Activated CD8-positive, alpha-beta T cell treated with anti-CD3 and anti-CD28 coated beads for 36 hours (primary cell): ENCODE data around the gene TUBG1. TPM values are rescaled to one million over a fixed set of nuclear protein-coding genes. Genes with fewer than 3 reads are reported as not detected.

Source experiments
- ATAC-seq: fragments of 200-7000 bp; cut with Tn5 transposase; one replicate; pipeline ENCODE4 v1.10.0; 2021; ENCODE audit warnings: mild to moderate bottlenecking, moderate library complexity
- CTCF ChIA-PET: fragments of 350-600 bp; sonication (Branson Sonifier 250); formaldehyde crosslinking; loops from one replicate; lab custom pipeline; 2021; ENCODE audit warnings: antibody characterized with exemption; lab: Charles Lee
- POLR2A ChIA-PET: fragments of 350-600 bp; sonication (Branson Sonifier 250); formaldehyde crosslinking; loops from one replicate; lab custom pipeline; 2021; ENCODE audit warnings: antibody characterized with exemption; lab: Charles Lee
- DNase-seq: peaks from one replicate; pipeline ENCODE4 v3.0.0-alpha.2; 2020
- H3K27ac Mint-ChIP-seq: one replicate; pipeline ENCODE4 v1.8.0; 2021; ENCODE audit warnings: mild to moderate bottlenecking, mixed read lengths
- H3K27me3 Mint-ChIP-seq: one replicate; pipeline ENCODE4 v1.8.0; 2021; ENCODE audit warnings: mixed read lengths
- H3K36me3 Mint-ChIP-seq: one replicate; pipeline ENCODE4 v1.8.0; 2021; ENCODE audit warnings: low read depth, mixed read lengths
- H3K4me1 Mint-ChIP-seq: one replicate; pipeline ENCODE4 v1.8.0; 2021; ENCODE audit warnings: low read depth, mixed read lengths
- H3K4me3 Mint-ChIP-seq: one replicate; pipeline ENCODE4 v1.8.0; 2021; ENCODE audit warnings: mild to moderate bottlenecking, moderate library complexity, mixed read lengths
- H3K9me3 Mint-ChIP-seq: one replicate; pipeline ENCODE4 v1.8.0; 2021; ENCODE audit warnings: mixed read lengths
- CTCF ChIP-seq: fragments of 200-600 bp; IDR thresholded peaks from one replicate; pipeline ENCODE4 v1.8.0; 2022; ENCODE audit warnings: antibody characterized with exemption, mild to moderate bottlenecking
- intact Hi-C: fragments of 100-400 bp; cut with micrococcal nuclease; formaldehyde crosslinking; loops from one replicate; pipeline ENCODE4 v1.10.0; 2022
- total RNA-seq, 2 experiments: library from RNA; stranded (reverse); gene quantifications; one replicate each; pipeline ENCODE4 v1.2.3, GENCODE V29; 2021

Gene TUBG1
- total RNA-seq, 2 experiments from 2014 or later, result 79.5 to 82.4 TPM

- no peak for TF ChIP-seq CTCF
- DNase-seq, result no peak
- Mint-ChIP-seq H3K4me3 (peak overlapping the region; percentile 96), H3K9me3 (no peaks in the 10 kb centered on the region), H3K27me3 (no peaks in the 10 kb centered on the region), H3K27ac (peak overlapping the region; percentile 93), H3K4me1 (peaks cover 46% of the 10 kb centered on the region), H3K36me3 (peaks cover 63% of the 10 kb centered on the region)
- intact Hi-C loops, result no loop called here
- ChIA-PET CTCF (interaction anchor here (2.9 to 7.5 kb wide), 2 partner anchors 8 to 111 kb away, joined by 8 to 70 read pairs; partner anchors contain the start of gene PSMC3IP), POLR2A (interaction anchor here (1.4 to 7.8 kb wide), 3 partner anchors 9 to 106 kb away, joined by 3 to 61 read pairs (median 6); partner anchors contain the start of genes PSMC3IP, RETREG3 and TUBG1)
- no peak for ATAC-seq
Measured at GRCh38 chr17:42568341-42569111, 41.0 kb upstream of the TUBG1 start.

GRCh38 chr17:42571435-42572225 lies 37.9 kb upstream of the TUBG1 start:
- Mint-ChIP-seq H3K27me3 (no peaks in the 10 kb centered on the region), H3K27ac (no peak overlapping the region), H3K4me3 (no peak overlapping the region), H3K36me3 (peaks cover 70% of the 10 kb centered on the region), H3K4me1 (peaks cover 49% of the 10 kb centered on the region), H3K9me3 (no peaks in the 10 kb centered on the region)
- CTCF ChIA-PET, result no interaction called here
- POLR2A ChIA-PET, result interaction anchor here (0.6 to 1.3 kb wide), 2 partner anchors 14 to 39 kb away, joined by 4 to 5 read pairs; no protein-coding TSS in a partner anchor
- ATAC-seq, result no peak
- TF ChIP-seq CTCF, result no peak
- intact Hi-C loops, result no loop called here
- no peak for DNase-seq

GRCh38 chr17:42573095-42573494 lies 36.4 kb upstream of the TUBG1 start:
- no peak for ATAC-seq
- Mint-ChIP-seq H3K27ac (peak overlapping the region; percentile 76), H3K9me3 (no peaks in the 10 kb centered on the region), H3K36me3 (peaks cover 69% of the 10 kb centered on the region), H3K27me3 (no peaks in the 10 kb centered on the region), H3K4me1 (peaks cover 45% of the 10 kb centered on the region), H3K4me3 (no peak overlapping the region)
- ChIA-PET POLR2A (interaction anchor here (0.9 to 1.0 kb wide), 2 partner anchors 110 to 124 kb away, joined by 3 read pairs; no protein-coding TSS in a partner anchor), CTCF (interaction anchor here (2.1 kb wide), 1 partner anchor 24 kb away, joined by 7 read pairs; no protein-coding TSS in a partner anchor)
- no peak for TF ChIP-seq CTCF
- intact Hi-C loops, result no loop called here
- no peak for DNase-seq

- CTCF ChIA-PET, result interaction anchor here (1.5 to 5.0 kb wide), 3 partner anchors 9 to 189 kb away, joined by 4 to 70 read pairs (median 7); partner anchors contain the start of genes COASY and MLX
- H3K9me3 Mint-ChIP-seq, result no peaks in the 10 kb centered on the region
- no peaks in the 10 kb centered on the region for H3K27me3 Mint-ChIP-seq
- DNase-seq, result no peak
- no peak overlapping the region for H3K4me3 Mint-ChIP-seq
- TF ChIP-seq CTCF, result no peak
- H3K4me1 Mint-ChIP-seq, result peaks cover 42% of the 10 kb centered on the region
- peak overlapping the region; percentile 37 for H3K27ac Mint-ChIP-seq
- POLR2A ChIA-PET, result no interaction called here
- intact Hi-C loops, result no loop called here
- no peak for ATAC-seq
- peaks cover 66% of the 10 kb centered on the region for H3K36me3 Mint-ChIP-seq
Measured at GRCh38 chr17:42574463-42574862, 35.0 kb upstream of the TUBG1 start.
